B cell (primary cell): ENCODE results near the gene CD74.

Experiments
- EZH2 ChIP-seq: IDR thresholded peaks from 2 replicates; pipeline ENCODE4 v1.6.1; 2012; ENCODE audit warnings: borderline replicate concordance, low read depth, mild to moderate bottlenecking, moderate library complexity, low read length; ENCODE audit not compliant: insufficient read depth, poor library complexity, severe bottlenecking
- TF ChIP-seq, protein P1 (sequence below): fragments of 200-600 bp; IDR thresholded peaks from one replicate; pipeline ENCODE4 v1.8.0; 2022; ENCODE audit warnings: antibody characterized with exemption, mild to moderate bottlenecking

DNA sequence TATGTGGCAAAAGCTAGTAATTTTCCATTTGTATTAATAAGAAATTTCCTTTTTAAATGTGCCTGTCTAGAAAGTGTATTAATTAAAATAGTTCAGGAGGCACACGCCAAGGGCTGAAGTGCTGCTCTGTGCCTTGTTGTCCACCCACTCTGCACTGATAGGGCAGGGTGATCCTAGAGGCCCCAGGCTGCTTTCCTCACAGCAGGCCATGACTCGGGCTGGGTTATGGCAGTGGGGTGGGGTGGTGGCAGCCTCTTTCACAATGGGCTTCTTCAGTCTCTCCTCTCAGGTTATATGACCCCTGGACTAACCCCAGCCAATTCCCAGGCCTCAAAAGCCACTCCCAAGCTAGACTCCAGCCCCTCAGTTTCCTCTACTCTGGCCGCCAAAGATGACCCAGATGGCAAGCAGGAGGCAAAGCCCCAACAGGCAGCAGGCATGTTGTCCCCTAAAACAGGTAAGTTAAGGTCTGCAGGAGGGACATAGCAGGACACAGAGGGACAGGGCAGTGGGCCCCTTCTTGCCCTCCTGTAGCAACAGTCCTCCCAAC lies 19.5 kb downstream of the CD74 start:
- TF ChIP-seq, protein P1, sequence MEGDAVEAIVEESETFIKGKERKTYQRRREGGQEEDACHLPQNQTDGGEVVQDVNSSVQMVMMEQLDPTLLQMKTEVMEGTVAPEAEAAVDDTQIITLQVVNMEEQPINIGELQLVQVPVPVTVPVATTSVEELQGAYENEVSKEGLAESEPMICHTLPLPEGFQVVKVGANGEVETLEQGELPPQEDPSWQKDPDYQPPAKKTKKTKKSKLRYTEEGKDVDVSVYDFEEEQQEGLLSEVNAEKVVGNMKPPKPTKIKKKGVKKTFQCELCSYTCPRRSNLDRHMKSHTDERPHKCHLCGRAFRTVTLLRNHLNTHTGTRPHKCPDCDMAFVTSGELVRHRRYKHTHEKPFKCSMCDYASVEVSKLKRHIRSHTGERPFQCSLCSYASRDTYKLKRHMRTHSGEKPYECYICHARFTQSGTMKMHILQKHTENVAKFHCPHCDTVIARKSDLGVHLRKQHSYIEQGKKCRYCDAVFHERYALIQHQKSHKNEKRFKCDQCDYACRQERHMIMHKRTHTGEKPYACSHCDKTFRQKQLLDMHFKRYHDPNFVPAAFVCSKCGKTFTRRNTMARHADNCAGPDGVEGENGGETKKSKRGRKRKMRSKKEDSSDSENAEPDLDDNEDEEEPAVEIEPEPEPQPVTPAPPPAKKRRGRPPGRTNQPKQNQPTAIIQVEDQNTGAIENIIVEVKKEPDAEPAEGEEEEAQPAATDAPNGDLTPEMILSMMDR: no peak
- no peak for TF ChIP-seq EZH2
